Activated T-cell treated with anti-CD3 and anti-CD28 coated beads, Interleukin-2, amount 50 U/mL, for 24 hours (primary cell): ENCODE data around the gene DDX51.

Experiments
- DNase-seq: peaks from one replicate; pipeline ENCODE4 v3.0.0-alpha.2; 2020
- H3K27ac Mint-ChIP-seq: 2 replicates; pipeline ENCODE4 v1.8.0; 2020; ENCODE audit warnings: mild to moderate bottlenecking, mixed read lengths
- H3K27me3 Mint-ChIP-seq: 2 replicates; pipeline ENCODE4 v1.8.0; 2020; ENCODE audit warnings: mixed read lengths
- H3K36me3 Mint-ChIP-seq: 2 replicates; pipeline ENCODE4 v1.8.0; 2020; ENCODE audit warnings: low read depth, mixed read lengths
- H3K4me1 Mint-ChIP-seq: 2 replicates; pipeline ENCODE4 v1.8.0; 2020; ENCODE audit warnings: low read depth, mixed read lengths
- H3K4me3 Mint-ChIP-seq: 2 replicates; pipeline ENCODE4 v1.8.0; 2020; ENCODE audit warnings: mild to moderate bottlenecking, moderate library complexity, mixed read lengths
- H3K9me3 Mint-ChIP-seq: 2 replicates; pipeline ENCODE4 v1.8.0; 2020; ENCODE audit warnings: mixed read lengths

The DDX51 gene

DNA sequence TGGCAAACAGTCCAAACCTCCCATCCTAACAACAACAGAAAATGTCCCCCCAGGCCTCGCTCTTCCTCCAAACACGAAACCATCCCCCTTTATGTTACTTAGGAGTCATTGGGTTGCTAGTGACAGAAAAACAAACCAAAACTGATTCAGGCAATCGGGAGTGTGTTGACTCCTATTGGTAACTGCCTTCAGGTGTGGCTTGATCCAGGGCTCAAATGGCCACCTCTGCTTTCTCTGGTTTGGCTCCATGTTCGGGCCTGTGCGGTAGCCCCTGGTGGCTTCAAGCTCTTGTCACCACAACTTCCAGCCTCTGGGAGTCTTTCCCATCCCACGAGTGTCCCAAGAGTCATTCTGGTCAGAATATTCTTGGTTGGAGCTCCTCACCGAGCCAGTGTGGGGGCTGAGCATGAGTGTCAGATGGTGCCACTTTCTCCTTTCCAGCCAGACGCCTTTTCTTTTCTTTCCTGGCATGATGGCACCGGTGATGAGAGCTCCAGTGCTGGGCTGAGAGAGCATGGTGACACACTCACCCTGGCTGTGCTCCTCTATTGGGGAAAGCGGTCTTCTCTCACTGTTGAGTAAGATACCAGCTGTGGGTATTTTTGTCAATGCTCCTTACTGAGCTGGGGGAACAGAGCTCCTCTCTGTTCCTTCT lies 38.7 kb upstream of the DDX51 start:
- Mint-ChIP-seq H3K4me3 (no peak overlapping the region), H3K4me1 (peaks cover 39% of the 10 kb centered on the region), H3K27ac (no peak overlapping the region), H3K9me3 (no peaks in the 10 kb centered on the region), H3K27me3 (no peaks in the 10 kb centered on the region), H3K36me3 (no peaks in the 10 kb centered on the region)
- DNase-seq: no peak

DNA sequence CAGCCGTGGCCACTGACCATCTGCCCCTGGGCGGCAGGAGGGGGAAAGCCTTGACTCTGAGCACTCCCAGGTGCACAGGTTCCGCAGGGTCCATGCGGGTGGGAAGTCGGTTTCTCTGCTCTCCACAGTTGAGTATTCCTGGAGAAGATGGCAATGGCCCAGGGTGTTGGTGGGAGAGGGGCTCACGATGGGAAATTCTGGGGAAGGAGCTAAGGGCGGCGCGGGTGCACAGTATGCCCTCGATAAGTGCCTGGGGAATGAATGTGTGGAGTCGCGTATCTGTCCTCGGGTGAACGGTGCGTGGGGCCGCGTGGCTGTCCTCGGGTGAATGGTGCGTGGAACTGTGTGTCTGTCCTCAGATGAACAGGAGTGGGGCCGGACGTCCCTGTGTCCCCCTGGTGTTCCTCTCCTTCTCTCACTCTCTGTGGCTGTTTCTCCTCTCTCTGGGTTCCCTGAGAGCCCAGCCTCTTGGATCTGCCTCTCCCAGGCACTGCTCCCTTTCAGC lies 38.1 kb upstream of the DDX51 start:
- Mint-ChIP-seq H3K4me3 (no peak overlapping the region), H3K27ac (no peak overlapping the region), H3K4me1 (peaks cover 34% of the 10 kb centered on the region), H3K9me3 (no peaks in the 10 kb centered on the region), H3K27me3 (no peaks in the 10 kb centered on the region), H3K36me3 (no peaks in the 10 kb centered on the region)
- no peak for DNase-seq

DNA sequence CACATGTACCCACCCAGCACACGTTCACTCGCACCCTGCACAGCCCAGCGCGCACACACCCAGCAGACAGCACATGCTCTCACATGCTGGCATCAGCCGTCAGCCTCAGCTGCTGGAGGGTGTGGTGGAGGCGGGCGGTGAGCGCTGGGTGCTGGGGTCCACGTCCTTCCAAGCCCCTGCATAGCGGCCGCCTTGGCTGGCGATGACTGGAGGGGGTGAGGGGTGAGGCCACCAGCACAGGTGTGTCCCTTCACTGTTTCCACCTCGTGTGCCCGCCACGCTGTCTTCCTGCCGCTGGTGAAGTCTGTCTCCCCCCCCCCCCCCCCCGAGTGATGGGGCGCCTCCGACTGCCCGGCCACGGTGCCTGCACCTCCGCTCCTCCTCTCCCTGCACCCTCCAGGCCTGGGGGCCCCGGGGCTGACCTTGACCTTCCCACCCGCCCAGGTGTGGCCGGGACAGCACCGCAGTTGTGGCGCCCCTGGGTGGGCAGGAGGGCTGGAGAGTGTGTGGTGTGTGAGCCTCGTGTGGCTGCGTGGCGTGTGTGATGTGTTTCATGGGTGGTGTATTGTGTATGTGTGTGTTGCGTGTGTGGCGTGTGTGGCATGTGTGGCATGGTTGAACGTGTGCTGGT lies 37.6 kb upstream of the DDX51 start:
- DNase-seq: no peak
- peaks cover 30% of the 10 kb centered on the region for H3K4me1 Mint-ChIP-seq
- H3K9me3 Mint-ChIP-seq: no peaks in the 10 kb centered on the region
- H3K27me3 Mint-ChIP-seq: peaks cover 4% of the 10 kb centered on the region
- H3K4me3 Mint-ChIP-seq: no peak overlapping the region
- H3K36me3 Mint-ChIP-seq: no peaks in the 10 kb centered on the region
- no peak overlapping the region for H3K27ac Mint-ChIP-seq

DNA sequence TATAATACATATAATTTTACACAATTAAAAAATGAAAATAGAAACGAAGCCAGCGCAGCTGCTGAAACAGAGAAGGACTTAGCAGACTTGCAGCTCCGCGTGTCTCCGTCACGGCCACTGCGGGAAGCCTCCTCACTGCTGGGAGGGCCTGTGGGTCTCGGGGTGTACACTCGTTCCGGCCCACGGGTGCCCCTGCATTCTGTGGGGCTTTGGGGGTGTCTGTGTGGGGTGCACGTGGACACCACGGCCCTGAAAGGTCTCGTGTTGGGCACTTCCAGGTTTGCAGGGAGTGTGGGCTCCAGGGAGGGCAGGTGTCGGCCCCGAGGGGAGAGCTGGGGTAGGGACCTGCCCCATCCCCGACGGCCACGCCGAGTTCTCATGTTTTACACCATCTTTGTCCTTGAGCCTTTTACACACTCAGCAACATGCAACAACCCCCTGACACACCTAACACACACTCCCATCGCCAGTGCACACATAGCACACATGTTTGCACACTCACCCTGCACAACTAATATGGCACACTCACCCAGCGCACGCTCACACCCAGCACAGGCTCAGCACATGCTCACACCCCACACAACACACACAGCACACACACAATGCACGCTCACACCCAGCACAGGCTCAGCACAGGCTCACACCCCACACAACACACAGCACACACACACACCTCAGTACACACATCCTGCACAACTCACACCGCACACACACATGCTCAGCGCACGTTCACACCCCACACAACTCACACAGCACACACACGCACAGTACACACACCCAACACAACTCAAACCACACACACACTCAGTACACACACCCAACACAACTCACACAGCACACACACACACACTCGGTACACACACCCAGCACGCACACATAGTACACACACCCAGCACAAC lies 36.8 kb upstream of the DDX51 start:
- peaks cover 4% of the 10 kb centered on the region for H3K27me3 Mint-ChIP-seq
- no peak overlapping the region for H3K27ac Mint-ChIP-seq
- no peaks in the 10 kb centered on the region for H3K9me3 Mint-ChIP-seq
- H3K36me3 Mint-ChIP-seq: no peaks in the 10 kb centered on the region
- peaks cover 22% of the 10 kb centered on the region for H3K4me1 Mint-ChIP-seq
- DNase-seq: no peak
- no peak overlapping the region for H3K4me3 Mint-ChIP-seq

DNA sequence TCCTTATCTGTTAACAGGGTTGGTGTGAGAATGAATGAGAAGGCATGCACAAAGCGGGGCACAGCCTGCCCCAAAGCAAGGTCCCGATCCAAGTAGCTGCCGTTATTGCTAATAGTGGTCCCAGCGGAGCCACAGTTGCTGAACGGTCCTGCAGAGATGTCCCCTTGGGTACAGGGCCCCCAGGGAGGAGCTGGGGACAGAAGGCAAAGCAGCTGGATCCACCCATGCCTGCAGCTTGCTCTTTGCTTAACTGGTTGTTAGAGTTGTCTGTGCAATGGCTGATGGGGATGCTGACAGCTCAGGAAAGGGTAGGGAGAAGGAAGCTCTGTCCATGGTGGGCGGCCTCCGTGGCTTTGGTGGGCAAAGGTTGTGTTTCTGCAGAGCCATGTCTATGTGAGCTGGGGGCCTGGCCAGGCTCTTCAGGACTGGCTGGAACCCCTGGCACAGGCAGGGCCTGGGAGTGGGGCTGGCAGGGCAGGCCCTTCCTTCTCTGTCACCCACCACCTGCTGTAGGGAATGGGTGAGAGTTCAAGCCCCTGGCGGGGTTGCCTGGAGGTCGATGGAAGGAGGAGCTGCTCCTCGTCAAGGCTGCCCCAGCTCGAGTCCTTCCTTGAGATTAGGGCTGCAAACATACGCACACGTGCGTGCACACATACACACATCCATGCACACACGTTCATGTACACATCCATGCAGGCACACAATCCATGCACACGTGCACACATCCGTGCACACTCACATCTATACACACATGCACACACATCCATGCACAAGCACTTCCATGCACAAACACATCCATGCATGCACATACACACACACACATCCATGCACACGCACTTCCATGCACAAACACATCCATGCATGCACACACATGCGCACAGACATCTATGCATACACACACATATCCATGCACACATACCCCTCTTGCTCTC lies 35.6 kb upstream of the DDX51 start:
- Mint-ChIP-seq H3K27me3 (peaks cover 5% of the 10 kb centered on the region), H3K36me3 (no peaks in the 10 kb centered on the region), H3K4me3 (no peak overlapping the region), H3K27ac (no peak overlapping the region), H3K4me1 (peaks cover 16% of the 10 kb centered on the region), H3K9me3 (no peaks in the 10 kb centered on the region)
- DNase-seq: no peak

DNA sequence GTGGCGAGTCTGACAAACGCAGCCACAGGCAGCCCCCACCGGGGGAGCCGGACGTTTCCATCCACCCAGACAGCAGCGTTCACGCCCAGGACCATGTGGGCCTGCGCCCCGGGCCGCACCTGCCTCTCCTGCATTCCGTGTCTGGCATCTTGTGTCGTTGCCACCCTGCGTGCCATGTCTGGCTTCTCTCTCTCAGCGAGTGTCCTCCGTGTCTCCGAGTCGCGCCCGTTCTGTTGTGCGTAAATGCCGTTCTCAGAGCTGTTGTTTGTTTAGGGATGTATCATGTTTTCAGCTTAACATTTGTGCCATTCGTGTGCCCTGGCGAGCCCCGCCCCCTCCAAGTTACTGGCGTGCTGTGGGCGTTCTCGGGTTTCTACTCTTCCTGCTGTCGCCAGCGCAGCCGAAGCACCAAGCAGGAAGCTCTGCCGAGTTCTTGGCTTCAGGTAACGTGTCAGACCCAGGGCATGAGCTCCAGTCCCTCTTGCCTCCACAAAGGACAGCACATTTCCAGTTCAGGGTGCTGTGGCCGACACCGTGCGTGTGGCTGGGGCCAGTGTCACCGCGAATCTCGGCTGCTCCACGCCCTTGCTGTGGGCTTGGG lies 34.8 kb upstream of the DDX51 start:
- peak overlapping the region; percentile 46 for H3K4me3 Mint-ChIP-seq
- DNase-seq: peak; percentile 63
- H3K4me1 Mint-ChIP-seq: peaks cover 20% of the 10 kb centered on the region
- H3K27ac Mint-ChIP-seq: peak overlapping the region; percentile 69
- peaks cover 10% of the 10 kb centered on the region for H3K27me3 Mint-ChIP-seq
- no peaks in the 10 kb centered on the region for H3K9me3 Mint-ChIP-seq
- H3K36me3 Mint-ChIP-seq: no peaks in the 10 kb centered on the region

DNA sequence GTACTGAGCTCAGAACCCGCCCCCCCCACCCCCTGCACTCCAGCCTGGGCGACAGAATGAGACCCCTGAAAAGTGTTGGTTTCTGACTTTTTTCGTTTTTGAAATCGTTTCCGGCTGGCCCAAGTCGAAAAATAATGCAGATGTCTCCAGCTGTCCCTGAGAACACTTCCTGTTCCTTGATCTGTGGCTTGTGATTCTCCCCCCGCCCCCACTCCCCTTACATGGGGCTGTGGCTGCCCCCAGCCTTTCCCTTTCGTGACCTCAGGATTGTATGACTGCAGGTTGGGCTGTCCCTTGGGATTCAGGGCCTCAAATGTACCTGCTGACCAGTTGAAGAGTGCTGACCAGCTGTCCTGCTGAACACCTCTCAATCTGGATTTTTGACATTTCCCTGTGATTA lies 34.2 kb upstream of the DDX51 start:
- peaks cover 11% of the 10 kb centered on the region for H3K27me3 Mint-ChIP-seq
- H3K36me3 Mint-ChIP-seq: no peaks in the 10 kb centered on the region
- no peak for DNase-seq
- no peak overlapping the region for H3K4me3 Mint-ChIP-seq
- H3K27ac Mint-ChIP-seq: no peak overlapping the region
- no peaks in the 10 kb centered on the region for H3K9me3 Mint-ChIP-seq
- H3K4me1 Mint-ChIP-seq: peaks cover 23% of the 10 kb centered on the region

DNA sequence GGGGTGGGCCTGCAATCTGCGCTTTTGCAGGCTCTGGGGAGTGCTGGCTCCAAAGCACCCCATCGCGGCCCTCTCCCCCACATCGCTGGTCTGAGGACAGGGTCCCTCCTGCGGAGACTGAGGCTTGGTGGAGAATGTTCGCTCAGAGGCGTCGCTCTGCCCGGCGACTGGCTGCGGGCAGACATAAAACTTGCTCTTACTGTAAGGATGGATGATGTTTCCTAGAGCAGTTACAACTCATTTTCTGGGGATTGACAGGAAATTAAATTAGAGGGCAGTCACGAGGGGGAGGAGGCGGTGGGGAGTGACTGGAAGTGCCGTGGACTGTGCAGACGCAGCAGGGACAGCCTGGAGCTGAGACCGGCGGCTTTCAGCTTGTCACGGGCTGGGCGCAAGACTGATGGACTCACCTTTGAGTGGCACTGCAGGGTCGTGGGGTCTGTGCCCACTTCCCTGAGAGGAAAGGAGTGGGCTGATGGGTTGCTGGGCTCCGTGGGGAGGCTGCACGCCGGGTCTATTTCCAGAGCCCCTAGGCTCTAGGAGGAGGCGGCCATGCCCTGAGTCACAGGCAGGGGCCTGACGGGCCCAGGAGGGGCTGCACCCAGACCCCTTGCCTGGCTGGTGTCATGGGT lies 32.9 kb upstream of the DDX51 start:
- Mint-ChIP-seq H3K27me3 (peaks cover 16% of the 10 kb centered on the region), H3K9me3 (no peaks in the 10 kb centered on the region), H3K4me1 (peaks cover 28% of the 10 kb centered on the region), H3K36me3 (no peaks in the 10 kb centered on the region), H3K4me3 (no peak overlapping the region), H3K27ac (no peak overlapping the region)
- no peak for DNase-seq

DNA sequence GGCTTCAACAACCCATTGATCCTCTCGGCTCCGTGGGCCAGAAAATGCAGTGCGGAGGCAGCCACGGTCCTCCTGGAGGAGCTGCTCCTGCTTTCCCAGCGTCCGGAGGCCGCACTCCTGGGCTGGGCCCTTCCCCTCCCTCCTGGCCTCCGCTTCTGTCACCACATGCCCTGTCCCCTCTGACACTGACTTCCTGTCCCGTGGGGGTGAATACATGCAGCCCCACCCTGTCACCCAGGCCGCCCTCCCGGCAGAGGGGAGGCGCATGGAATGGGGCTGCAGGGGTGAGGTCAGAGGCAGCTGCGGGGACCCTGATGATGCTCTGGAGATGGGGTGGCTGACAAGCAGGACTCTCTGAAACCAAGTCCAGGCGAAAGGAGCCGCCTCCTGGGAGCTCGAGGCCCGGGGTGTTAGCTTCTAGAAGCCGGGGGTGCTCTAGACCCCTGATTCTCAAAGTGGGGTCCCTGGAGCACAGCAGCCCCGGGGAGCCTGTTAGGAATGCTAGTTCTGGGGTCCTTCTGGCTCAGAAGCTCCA lies 32.3 kb upstream of the DDX51 start:
- DNase-seq: no peak
- Mint-ChIP-seq H3K36me3 (no peaks in the 10 kb centered on the region), H3K4me3 (no peak overlapping the region), H3K4me1 (peaks cover 28% of the 10 kb centered on the region), H3K27me3 (peaks cover 16% of the 10 kb centered on the region), H3K9me3 (no peaks in the 10 kb centered on the region), H3K27ac (no peak overlapping the region)

DNA sequence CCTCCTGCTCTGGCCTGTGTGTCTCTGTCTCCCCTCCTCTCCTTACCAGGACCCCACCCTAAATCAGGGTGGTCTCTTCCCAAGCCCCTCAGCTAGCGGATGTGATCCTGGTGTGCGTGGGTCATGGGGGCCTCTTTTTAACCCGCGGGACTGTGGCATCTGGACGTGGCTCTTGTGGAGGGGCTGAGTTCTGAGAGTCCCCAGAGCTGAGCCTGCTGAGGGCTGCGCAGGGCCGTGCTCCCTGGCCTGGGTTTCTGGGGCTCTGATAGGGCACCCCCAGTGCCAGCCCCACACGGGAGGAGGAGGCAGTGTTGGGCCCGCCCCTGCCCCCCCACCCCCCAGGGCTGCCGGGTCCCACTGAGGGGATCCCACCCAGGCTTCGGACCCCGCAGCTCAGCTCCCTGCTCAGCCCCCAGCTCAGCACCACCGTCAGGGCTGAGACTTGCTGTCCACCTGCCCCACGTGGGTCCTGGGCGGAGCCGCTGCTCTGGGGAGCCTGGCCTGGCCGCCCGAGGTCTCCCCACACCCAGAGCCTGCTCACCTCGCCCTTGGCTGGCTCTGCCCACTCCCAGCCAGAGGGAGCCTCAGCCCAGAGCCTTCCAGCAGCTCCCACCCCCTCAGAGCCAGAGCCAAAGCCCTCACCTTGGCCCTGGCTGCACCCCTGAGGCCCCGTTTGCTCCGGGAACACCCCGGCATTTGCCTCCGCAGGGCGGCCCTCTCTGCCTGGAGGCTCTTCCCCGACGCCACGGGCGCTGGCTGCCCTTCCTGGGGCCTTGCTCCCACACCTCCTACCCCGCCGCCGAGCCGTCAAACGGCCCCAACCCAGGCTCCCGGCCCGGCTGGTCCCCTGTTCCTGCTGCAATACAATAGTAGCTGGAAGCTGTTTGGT lies 31.6 kb upstream of the DDX51 start:
- Mint-ChIP-seq H3K4me1 (peaks cover 28% of the 10 kb centered on the region), H3K36me3 (no peaks in the 10 kb centered on the region), H3K9me3 (no peaks in the 10 kb centered on the region), H3K4me3 (no peak overlapping the region), H3K27ac (no peak overlapping the region), H3K27me3 (peaks cover 16% of the 10 kb centered on the region)
- no peak for DNase-seq

DNA sequence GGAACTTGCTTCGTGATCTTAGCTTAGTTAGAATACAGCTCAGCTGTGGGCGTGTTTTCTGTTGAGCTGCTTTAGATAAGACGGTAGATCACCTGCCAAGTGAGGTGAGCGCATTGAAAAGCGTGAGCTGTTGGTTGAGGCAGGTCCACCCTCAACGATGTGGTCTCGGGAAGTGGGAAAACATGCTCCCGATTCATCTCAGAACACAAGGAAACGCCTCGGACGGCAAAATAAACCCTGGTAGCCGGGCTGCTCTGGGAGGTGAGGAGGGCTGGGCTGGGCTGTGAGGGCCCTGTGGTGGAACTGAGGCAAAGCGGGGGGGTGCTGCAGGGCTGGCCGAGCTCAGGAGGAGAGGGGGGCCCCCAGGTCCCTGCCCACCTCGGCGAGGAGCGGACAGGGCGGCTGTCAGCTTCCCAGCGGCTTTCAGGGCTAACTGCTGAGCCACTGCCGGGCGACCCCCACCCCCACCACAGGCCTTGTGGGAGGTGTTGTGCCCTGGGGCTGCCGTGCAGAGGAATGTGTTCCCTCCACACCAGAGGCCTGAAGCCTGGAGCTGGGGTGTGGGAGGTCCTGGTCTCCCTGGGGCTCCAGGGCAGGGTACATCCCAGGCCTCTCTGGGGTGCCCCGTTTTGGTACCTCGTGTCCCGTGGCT lies 30.8 kb upstream of the DDX51 start:
- DNase-seq: no peak
- H3K27me3 Mint-ChIP-seq: peaks cover 16% of the 10 kb centered on the region
- H3K4me1 Mint-ChIP-seq: peaks cover 28% of the 10 kb centered on the region
- H3K27ac Mint-ChIP-seq: no peak overlapping the region
- no peaks in the 10 kb centered on the region for H3K9me3 Mint-ChIP-seq
- H3K4me3 Mint-ChIP-seq: no peak overlapping the region
- no peaks in the 10 kb centered on the region for H3K36me3 Mint-ChIP-seq
